ENCODE results near the gene NEK9.
"Not testable (repeated sequence)": the region's sequence is repeated elsewhere in the genome, so short reads cannot be mapped to it uniquely, and the experiment has no call there.

NEK9 gene

GRCh38 chr14:75156901-75157300, 30.1 kb upstream of the NEK9 start:
- no peak for TF ChIP-seq POLR2A (IDR thresholded peaks at IDR 0.05; ENCODE audit: low read depth, low read length)
- FAIRE-seq (no peak), DNase-seq (ENCODE audit: insufficient read length, low spot score) (no peak)

- TF ChIP-seq POLR2A (IDR thresholded peaks at IDR 0.05; ENCODE audit: low read depth, low read length) = no peak
- FAIRE-seq = no peak
- no peak for DNase-seq (ENCODE audit: insufficient read length, low spot score)
Observed at GRCh38 chr14:75156111-75156510, 29.3 kb upstream of the NEK9 start.

- FAIRE-seq (no peak), DNase-seq (ENCODE audit: insufficient read length, low spot score) (no peak)
- TF ChIP-seq POLR2A (IDR thresholded peaks at IDR 0.05; ENCODE audit: low read depth, low read length) = no peak
Observed at GRCh38 chr14:75155169-75155568, 28.3 kb upstream of the NEK9 start.

GRCh38 chr14:75153295-75153694, 26.4 kb upstream of the NEK9 start:
- DNase-seq (ENCODE audit: insufficient read length, low spot score) = no peak
- TF ChIP-seq POLR2A (IDR thresholded peaks at IDR 0.05; ENCODE audit: low read depth, low read length) = no peak
- FAIRE-seq = no peak

- TF ChIP-seq POLR2A (IDR thresholded peaks at IDR 0.05; ENCODE audit: low read depth, low read length) = no peak
- DNase-seq (ENCODE audit: insufficient read length, low spot score) = no peak
Observed at GRCh38 chr14:75151851-75152250, 25.0 kb upstream of the NEK9 start.

GRCh38 chr14:75150637-75151036, 23.8 kb upstream of the NEK9 start:
- not testable (repeated sequence) for FAIRE-seq; DNase-seq (ENCODE audit: insufficient read length, low spot score)

More at GRCh38 chr14:75151851-75152250, 25.0 kb upstream of the NEK9 start:
- FAIRE-seq = no peak

GRCh38 chr14:75150150-75150549, 23.3 kb upstream of the NEK9 start:
- DNase-seq (ENCODE audit: insufficient read length, low spot score) = no peak
- FAIRE-seq = no peak
- TF ChIP-seq POLR2A (IDR thresholded peaks at IDR 0.05; ENCODE audit: low read depth, low read length) = no peak

GRCh38 chr14:75147423-75148071, 20.7 kb upstream of the NEK9 start:
- no peak for TF ChIP-seq POLR2A (IDR thresholded peaks at IDR 0.05; ENCODE audit: low read depth, low read length)
- FAIRE-seq (peak; percentile 20), DNase-seq (ENCODE audit: insufficient read length, low spot score) (no peak)

- FAIRE-seq (no peak), DNase-seq (ENCODE audit: insufficient read length, low spot score) (no peak)
- TF ChIP-seq POLR2A (IDR thresholded peaks at IDR 0.05; ENCODE audit: low read depth, low read length) = no peak
Observed at GRCh38 chr14:75144944-75145343, 18.1 kb upstream of the NEK9 start.

- no peak for TF ChIP-seq POLR2A (IDR thresholded peaks at IDR 0.05; ENCODE audit: low read depth, low read length)
- DNase-seq (ENCODE audit: insufficient read length, low spot score) (no peak), FAIRE-seq (no peak)
Observed at GRCh38 chr14:75143761-75144527, 17.1 kb upstream of the NEK9 start.

GRCh38 chr14:75142494-75142893, 15.6 kb upstream of the NEK9 start:
- DNase-seq (ENCODE audit: insufficient read length, low spot score) (no peak), FAIRE-seq (no peak)
- TF ChIP-seq POLR2A (IDR thresholded peaks at IDR 0.05; ENCODE audit: low read depth, low read length) = no peak

GRCh38 chr14:75141967-75142366, 15.1 kb upstream of the NEK9 start:
- TF ChIP-seq POLR2A (IDR thresholded peaks at IDR 0.05; ENCODE audit: low read depth, low read length) = no peak
- FAIRE-seq (no peak), DNase-seq (ENCODE audit: insufficient read length, low spot score) (no peak)

- DNase-seq (ENCODE audit: insufficient read length, low spot score) (no peak), FAIRE-seq (no peak)
- TF ChIP-seq POLR2A (IDR thresholded peaks at IDR 0.05; ENCODE audit: low read depth, low read length) = no peak
Observed at GRCh38 chr14:75141062-75141461, 14.2 kb upstream of the NEK9 start.

GRCh38 chr14:75140620-75141019, 13.8 kb upstream of the NEK9 start:
- no peak for DNase-seq (ENCODE audit: insufficient read length, low spot score)
- FAIRE-seq = no peak
- no peak for TF ChIP-seq POLR2A (IDR thresholded peaks at IDR 0.05; ENCODE audit: low read depth, low read length)

GRCh38 chr14:75139185-75139584, 12.3 kb upstream of the NEK9 start:
- FAIRE-seq = no peak

More at GRCh38 chr14:75139185-75139584, 12.3 kb upstream of the NEK9 start:
- no peak for TF ChIP-seq POLR2A (IDR thresholded peaks at IDR 0.05; ENCODE audit: low read depth, low read length)
- no peak for DNase-seq (ENCODE audit: insufficient read length, low spot score)

Measured in H54 (cell line).